ENCODE measurements around the gene DMC1.
A peak's percentile ranks its signal among the peaks of the same experiment; 100 is the strongest.

DMC1 gene

DNA sequence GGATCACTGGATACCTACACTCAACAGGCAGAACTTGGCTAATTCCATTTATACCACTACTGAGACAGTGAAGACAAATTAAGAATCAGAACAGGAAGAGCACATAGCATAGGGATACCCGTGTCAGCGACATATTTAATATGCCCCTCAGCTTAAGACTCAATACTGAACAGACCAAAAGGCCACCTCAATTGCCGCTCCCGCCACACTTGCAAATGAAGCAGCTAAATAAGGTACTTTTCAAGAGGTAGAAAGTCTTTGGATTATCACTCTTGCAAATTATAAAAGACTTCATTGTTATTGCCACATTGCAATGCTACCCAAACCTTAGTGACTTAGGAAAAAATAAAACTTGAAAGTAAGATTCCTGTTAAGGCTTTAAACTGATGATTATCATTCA is 67.0 kb downstream of the DMC1 start:
- no peak for DNase-seq

DNA sequence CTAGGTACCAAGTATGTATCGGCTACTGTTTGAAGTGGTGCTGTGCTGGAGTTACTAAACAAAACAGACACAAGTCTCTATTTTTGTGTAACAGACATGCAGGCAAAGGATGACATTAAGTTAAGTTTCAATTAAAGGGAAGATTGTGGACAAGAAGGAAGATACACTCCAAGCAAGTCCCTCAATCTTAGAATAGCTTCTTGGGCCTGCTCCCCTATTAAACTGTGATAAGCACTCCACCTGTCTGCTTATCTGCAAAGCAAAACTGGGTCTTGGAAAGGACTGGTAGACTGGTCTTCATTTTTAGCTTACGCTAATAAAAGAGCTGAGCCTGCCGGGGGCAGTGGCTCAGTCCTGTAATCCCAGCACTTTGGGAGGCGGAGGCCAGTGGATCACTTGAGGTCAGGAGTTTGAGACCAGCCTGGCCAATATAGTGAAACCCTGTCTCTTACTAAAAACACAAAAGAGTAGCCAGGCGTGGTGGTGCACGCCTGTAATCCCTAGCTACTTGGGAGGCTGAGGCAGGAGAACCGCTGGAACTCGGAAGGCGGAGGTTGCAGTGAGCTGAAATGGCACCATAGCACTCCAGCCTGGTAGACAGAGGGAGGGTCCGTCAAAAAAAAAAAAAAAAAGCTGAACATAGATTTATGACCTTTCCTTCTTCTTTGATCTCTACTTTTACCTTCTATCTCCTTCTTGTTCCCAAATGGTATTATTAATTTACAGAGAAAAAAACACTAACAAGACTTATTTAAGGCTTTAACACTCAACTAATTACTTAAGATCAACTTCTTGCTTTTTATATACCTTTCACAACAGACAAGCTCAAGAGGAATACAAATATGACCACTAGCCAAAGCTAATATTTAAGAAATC is 67.9 kb downstream of the DMC1 start:
- no peak for DNase-seq

DNA sequence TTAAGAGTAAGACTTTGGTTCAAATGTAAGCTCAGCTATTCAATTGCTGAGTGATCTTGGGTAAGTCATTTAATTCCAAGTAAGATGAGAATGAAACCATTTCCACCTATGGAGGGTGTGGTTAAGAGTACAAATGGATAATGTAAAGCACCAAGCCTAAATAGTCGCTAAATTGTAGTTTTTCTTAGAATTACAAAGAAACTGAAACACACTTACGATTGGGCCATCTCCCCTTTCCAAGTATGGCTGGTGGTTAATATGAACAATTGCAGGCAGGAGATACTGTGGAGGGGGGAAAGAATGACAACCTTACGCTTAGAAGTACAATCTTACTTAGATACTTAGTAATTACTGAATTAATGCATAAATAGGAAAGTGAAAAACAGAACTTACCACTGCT is 72.1 kb downstream of the DMC1 start:
- no peak for DNase-seq

DNA sequence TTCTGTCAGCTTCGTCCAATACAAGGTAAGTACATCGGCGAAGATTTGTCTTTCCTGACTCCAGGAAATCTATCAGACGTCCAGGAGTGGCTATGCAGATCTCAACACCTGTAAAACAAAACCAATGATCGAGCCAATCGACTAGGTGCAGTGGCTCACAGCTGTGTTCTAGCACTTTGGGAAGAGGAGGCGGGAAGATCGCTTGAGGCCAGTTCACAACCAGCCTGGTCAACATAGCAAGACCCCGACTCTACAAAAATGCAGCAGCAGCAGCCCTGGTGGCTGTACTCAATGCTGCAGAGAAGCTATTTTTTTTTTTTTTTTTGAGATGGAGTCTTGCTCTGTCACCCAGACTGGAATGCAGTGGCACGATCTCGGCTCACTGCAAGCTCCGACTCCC is 75.0 kb downstream of the DMC1 start:
- no peak for DNase-seq

DNA sequence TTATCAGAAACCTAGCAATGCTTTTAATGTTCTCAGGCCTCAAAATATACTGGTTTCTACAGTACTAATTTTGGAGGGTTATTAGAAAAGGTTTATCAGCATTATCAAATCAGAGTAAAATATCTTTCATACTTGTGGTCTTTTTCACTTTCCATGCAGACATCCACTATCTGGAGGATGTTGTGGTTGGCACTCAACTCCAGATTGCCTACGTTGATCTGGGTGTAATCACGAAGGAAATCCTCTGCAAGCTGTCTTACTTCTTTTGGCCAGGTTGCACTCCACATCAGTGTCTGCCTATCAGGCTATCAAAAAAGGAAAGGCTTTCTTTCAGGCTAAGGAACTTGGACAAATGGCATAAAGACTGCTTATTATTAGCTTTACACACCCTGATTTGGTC is 75.5 kb downstream of the DMC1 start:
- no peak for DNase-seq

DNA sequence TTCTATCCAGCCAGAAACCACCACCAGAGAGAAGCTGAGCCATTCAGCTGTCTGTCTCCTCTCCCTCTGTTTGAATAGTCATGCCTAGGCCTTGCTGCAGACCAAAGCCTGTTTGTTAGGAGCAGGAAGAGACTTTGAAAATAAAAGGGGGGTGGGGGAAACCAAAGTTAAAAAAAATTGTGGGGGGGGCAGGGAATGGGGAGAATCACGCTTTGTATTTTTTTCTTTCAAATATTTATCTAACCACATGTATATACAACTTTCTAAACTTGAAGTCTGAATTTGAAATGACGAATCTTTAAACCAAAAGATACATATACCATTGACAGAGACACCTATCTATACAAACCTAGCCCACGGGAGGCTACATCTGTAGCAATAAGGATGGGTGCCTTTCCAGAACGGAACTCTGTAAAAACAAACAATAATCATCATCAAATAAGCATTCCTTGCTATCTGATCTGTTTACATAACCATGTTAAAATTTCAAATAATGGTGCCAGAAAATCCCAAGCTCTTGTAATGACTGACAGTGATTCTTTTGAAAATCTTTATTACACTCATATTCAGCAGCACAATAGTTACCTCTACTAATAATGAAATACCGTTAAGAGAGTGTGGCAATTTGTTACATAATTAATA is 78.2 kb downstream of the DMC1 start:
- DNase-seq, result no peak

DNA sequence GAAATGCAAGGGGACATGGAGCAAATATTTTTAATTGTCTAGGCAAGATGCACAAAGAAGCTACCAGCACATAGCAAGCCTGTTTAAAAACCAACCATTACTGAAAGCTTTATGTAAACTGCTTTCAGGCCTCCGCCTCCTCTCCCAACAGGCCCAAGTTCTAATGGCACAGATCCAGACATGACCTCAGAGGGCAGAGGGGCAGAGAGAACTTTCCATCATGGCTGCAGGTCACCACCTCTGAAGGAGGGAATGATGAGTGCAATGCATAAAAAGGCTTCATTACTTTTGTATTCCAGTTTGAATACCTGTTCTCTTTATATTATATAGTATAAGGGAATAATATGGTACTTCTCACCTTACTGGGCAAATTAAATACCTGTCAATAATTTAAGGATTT is 79.1 kb downstream of the DMC1 start:
- DNase-seq, result peak in 12 of 51 donors; percentile 6 to 45 (median 20)

DNA sequence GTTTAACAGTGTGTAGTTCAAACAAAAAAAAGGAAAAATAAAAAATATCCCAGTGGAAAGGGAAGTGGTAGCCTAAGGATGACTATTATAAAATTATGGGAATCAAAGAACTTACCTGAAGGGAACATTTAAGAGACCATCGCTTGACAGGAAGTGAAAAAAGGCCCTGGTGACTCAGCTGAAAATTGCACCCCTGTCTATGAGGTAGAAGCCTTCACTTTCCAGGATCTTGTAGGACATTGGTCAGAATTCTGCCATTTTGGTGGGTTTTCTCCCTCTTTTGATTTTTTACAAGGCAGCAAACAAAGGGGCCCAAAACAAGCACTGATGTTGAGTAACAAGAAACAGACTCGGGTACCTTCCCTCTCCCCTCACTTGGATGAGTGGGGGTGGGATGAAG is 79.5 kb downstream of the DMC1 start:
- no peak for DNase-seq

DNA sequence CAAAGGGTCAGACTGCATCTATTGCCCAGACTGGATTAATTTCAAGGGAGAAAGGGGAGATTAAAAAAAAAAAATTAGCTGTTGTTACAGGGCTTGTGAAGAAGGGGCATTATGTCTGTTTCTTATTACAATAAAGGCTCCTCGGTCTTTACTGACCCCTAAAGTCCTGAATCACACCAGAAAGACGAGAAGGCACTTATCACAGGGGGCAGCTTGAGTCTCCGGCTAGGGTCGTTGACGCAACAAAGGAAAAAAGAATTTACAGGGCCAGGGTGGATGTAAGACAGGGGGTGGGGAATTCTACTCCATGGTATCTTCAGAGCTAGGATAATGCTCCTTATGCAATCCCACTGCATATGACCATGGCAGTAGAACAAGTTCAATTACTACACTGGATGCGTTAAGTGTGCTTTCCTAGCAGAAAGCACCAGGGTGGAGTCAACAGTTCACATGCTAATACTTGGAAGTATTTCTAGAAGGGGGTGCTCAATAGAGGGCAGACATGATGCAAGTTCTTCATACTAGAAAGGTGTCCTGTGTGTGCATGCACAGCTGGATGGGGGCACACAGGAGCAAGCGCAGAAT is 80.3 kb downstream of the DMC1 start:
- DNase-seq, result no peak

DNA sequence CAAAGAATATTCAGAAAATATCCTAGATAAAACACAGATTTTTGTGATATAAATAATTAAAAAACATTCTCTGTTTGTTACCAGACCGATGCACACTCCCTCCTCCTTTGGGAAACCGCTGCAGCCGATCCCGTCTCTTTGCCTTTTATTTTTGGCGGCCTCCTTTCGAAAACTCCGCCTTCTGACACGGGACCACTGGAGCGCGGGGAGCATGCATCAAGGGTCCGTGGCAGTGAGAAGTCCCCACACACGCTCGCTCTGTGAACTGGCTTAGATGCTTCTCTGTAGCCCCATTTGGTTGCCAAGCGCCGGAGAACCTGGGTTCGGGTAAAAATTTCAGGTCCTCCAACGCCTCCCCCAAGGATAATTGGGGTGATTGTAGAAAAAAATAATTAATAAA is 80.8 kb downstream of the DMC1 start:
- no peak for DNase-seq

DNA sequence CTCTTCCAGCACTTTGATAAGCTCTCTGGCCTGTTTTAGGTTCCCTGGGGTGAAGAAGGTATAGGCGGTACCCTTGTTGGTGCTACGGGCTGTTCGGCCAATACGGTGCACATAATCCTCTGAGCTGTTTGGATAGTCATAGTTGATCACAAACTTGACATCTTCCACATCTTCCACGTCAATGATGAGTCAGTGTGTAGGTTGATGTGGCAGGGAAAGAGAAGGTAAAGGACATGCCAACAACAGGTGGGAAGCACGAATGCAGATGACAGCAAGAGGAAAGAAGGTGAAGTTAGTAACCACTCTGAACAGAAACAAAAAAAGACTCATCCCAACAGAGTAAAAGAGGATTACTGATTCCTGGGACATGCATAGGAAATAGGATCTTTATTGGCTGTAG is 82.0 kb downstream of the DMC1 start:
- peak in 1 of 51 donors; percentile 18 for DNase-seq

DNA sequence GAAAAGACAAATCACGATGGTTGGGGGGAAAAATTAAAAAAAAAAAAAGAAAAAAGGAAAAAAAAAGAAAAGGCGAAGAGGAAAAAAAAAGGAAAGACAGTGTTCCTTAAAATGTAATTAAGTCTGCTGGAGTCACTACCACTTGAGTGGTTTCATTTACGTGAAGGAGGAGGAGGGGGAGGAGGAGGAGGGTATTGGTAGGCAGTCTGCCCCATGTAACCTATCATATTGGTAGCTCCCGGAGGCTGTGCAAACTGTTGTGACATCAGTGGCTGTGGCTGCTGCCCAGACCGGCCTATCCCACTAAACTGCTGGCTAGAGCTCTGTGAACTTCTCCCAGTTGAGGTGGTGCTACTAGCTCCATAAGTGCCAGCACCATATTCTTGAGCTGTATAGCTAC is 84.2 kb downstream of the DMC1 start:
- DNase-seq, result no peak

DNA sequence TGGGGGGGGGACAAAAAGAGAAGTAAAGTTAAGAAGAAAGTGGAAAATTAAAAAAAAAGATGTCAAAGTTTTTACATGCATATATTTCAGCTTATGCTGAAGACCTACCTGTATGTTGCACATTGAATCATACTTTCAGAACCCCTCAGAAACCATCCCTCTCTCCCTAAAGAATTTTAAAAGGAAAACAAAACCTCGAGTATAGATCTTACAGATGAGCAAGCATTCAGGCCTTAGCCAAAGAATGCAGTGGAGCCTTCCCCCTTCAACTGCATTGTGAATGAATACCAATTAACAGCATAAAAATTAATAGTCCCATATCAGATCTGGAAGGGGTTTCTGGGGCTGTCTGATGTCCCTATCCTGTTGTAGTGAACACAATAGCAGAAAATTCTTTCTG is 85.7 kb downstream of the DMC1 start:
- DNase-seq, result no peak

DNA sequence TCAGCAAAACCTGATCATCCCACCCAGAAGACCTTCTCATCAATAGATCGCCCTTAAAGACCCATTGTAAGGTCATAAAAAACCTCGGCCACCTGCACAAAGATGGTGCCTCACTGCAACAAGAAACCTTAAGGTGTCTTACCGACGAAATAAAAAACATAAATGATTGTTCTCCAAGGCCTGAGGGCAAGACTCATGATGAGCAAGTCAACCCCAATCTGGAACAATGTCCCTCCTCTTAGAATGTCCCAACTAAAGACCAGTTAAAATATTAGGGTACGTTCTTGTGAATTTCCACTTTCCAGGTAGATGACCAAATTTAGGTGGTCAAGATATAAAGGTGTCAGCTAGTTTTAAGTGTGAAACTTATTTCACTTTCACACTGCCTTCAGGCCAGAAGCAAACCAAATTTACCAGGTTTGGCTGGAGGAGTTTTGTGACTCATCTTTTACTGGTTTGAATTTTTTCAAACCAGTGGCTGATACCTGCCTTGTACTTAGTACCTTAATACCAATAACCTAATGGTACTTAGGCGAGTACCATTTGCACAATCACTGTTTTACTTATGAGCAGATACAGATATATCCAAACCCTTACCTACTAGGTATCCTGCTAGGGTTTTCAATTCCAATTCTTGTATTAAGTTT is 87.2 kb downstream of the DMC1 start:
- DNase-seq, result no peak

DNA sequence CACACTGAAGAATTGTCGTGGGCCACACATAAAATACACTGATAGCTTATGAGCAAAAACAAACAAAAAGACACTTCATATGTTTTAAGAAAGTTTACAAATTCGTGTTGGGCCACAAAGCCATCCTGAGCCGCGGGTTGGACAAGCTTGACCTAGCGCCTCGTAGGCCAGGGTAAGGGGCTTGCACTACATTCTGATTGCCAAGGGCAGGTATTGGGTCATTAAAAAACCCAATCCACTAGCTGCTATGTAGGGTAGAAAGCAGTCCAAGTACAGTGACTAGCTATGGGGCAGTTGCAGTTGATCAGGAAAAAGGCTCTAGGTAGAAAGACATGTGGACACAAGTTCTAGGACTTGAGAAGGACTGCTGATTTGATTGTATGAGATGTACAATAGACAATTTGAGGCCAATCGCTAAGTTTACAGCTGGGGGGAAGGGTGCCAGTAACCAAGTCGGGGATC is 88.1 kb downstream of the DMC1 start:
- DNase-seq, result no peak

DNA sequence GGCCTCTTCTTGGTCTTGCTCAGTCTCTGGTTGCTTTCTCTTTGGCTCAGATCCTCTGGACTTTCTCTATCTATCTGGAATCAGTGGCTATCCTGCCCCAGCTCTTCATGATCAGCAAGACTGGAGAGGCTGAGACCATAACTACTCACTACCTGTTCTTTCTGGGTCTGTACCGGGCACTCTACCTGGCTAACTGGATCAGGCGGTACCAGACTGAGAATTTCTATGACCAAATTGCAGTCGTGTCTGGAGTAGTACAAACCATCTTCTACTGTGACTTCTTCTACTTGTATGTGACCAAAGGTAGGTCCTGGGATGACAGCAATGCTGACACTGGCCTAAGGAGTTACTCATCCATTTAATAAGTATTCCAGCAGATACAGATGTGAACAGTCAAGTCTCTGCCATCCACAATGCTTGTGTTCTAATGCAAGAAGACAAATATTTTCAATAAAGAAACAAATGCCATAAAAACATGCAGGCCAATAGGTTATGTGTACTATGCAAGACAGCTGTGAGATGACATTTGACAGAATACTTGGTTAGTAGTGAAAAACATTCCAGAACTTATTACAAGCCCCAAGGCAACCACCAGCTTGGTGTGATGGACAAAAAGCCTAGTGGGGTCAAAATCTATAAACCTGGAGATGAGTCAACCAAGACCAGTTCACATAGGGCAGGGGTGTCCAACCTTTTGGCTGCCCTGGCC is 88.7 kb downstream of the DMC1 start:
- DNase-seq, result no peak

DNA sequence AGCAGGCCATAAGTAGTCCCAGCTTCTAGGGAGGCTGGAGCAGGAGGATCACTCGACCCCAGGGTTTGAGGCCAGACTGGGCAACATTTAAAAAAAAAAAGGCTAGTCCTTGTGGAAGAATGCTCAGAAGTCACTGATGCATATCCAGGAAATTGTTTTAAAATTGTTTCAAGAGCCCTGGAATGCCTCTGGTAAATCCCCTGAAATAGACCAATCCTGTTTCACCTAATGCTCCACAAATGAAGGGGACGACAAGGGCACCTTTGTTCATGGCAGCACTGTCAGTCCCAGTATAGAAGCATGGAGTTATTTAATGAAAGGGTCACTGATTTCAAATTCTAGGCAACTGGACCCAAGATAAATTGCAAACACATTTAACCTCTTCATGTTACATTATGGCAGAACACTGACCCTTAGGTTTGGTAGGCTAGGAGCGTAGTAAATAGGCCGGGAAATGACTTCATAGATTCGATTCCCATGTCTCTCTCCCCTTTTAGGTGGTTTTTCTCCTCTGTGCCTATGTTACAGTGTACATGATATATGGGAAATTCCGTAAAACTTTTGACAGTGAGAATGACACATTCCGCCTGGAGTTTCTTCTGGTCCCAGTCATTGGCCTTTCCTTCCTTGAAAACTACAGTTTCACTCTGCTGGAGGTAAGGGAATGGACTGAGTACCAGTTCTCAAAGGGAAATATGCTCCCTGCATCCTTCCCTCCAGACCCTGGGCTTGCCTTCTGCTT is 90.7 kb downstream of the DMC1 start:
- DNase-seq, result no peak

DNA sequence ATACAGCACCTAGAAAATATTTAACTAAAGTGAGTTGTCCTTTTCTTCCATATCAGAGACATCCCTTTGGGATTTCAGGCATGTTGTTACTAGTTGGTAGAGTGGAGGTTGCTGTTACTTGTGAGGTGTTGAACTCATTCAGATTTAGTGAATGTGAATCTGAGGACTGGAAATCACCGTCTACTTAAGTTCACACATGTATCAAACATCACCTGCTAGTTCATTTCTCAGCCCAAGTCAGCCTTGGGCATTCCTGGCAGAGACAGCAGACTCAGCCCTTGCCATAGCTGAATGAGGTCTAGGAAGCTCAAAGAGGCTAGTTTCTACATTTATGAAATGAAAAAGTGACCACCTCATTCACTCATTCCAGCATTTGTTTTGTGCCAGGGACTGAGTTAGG is 92.4 kb downstream of the DMC1 start:
- no peak for DNase-seq

DNA sequence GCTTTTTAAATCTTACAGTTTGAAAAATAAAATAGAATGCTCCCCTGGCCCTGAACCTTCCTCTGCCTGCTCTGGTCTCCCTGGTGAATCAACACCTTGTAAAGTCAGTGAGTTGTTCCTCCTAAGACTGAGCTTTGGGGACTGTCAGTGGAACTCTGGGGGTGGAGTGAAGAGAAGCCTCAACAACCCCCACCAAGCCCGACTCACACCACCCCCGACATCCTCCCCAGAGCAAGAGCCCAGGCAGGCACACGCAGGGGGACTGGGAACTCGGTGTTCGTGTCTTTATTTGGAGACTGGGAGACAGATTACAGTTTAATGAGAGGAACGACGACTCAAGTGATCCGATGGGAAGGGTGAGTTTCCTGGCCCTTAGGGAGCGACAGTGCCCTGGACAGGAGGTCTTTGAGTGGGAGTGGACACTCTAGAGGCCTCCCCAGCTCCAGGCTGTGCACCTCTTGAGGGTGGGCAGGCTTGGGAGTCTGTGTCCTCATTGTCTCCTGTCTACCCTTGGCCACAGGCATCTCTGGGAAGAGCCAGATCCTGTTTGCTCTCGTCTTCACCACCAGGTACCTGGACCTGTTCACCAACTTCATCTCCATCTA is 95.9 kb downstream of the DMC1 start:
- peak in 1 of 51 donors; percentile 49 for DNase-seq

DNA sequence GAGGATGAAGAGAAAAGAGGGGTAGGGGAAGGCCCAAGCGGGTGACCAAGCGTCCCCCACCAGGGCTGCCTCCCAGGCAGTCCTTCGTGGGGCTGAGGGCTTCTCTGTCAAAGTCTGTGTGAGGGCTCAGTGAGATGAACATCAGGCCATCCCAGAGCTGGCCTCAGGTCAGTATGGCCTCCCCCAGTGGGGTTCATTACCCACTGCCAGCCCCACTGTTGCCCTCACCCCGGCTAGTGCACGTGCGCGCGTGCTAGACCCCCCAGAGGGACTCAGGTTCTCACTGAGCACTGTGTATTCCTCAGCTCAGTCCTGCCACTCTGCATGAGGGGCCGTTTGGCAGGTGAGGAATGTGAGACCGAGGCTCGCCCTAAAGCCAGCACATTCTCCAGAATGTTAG is 98.7 kb downstream of the DMC1 start:
- no peak for DNase-seq

All from hypothalamus (tissue), 51 donors.